IMR-90 (cell line): ENCODE measurements around the gene METTL15. TPM values are rescaled to one million over a fixed set of nuclear protein-coding genes. Genes with fewer than 3 reads are reported as not detected.

ENCODE experiments used
- ATAC-seq: fragments of 200-7000 bp; cut with Tn5 transposase; 2 replicates; pipeline ENCODE4 v1.9.1; 2020; ENCODE audit warnings: low read depth, mild to moderate bottlenecking, moderate library complexity
- Bru-seq: library from RNA; stranded (reverse); fragments of 400-500 nt; gene quantifications from one replicate; lab custom pipeline; 2021; lab: Mats Ljungman, UMichigan
- BruChase-seq, 2 experiments: library from RNA; stranded (reverse); fragments of 400-500 nt; gene quantifications; one replicate each; lab custom pipeline; 2021; lab: Mats Ljungman, UMichigan
- BruUV-seq: library from RNA; stranded (reverse); fragments of 400-500 nt; replicated peaks from 2 replicates; lab custom pipeline; 2021; lab: Mats Ljungman, UMichigan
- CTCF ChIA-PET: fragments of 300-600 bp; formaldehyde crosslinking; extraction: SDS; loops from one replicate; lab custom pipeline; 2021; ENCODE audit warnings: antibody characterized with exemption; lab: Yijun Ruan, JAX
- POLR2A ChIA-PET: fragments of 300-600 bp; sonication (Branson Sonifier 250); formaldehyde crosslinking; loops from one replicate; lab custom pipeline; 2022; ENCODE audit warnings: antibody characterized with exemption; ENCODE audit not compliant: unreplicated experiment; lab: Charles Lee
- DNase-seq: peaks from one replicate; pipeline ENCODE4 v3.0.0; 2013
- H2AFZ ChIP-seq: replicated peaks from 2 replicates; pipeline ENCODE3; 2013; ENCODE audit warnings: low read length, mild to moderate bottlenecking; ENCODE audit not compliant: poor library complexity
- H2AK5ac ChIP-seq: 2 replicates; pipeline ENCODE4 v1.6.1; 2013; ENCODE audit warnings: low read depth, low read length, inconsistent platforms
- H2AK9ac ChIP-seq: replicated peaks from 2 replicates; pipeline ENCODE3; 2013; ENCODE audit warnings: mild to moderate bottlenecking, low read depth, low read length, moderate library complexity; ENCODE audit not compliant: poor library complexity
- H2BK120ac ChIP-seq: 2 replicates; pipeline ENCODE4 v1.6.1; 2013; ENCODE audit warnings: low read depth, low read length, inconsistent platforms
- H2BK15ac ChIP-seq: 3 replicates; pipeline ENCODE4 v1.6.1; 2013; ENCODE audit warnings: low read depth, low read length, inconsistent platforms
- H2BK20ac ChIP-seq: 2 replicates; pipeline ENCODE4 v1.6.1; 2013; ENCODE audit warnings: low read depth, mild to moderate bottlenecking, inconsistent platforms, low read length, moderate library complexity
- H2BK5ac ChIP-seq: 2 replicates; pipeline ENCODE4 v1.6.1; 2013; ENCODE audit warnings: mild to moderate bottlenecking, low read depth, low read length, inconsistent platforms; ENCODE audit not compliant: poor library complexity, severe bottlenecking
- H3K14ac ChIP-seq: replicated peaks from 2 replicates; pipeline ENCODE4 v1.6.1; 2013; ENCODE audit warnings: low read depth, low read length, inconsistent platforms
- H3K18ac ChIP-seq: 2 replicates; pipeline ENCODE4 v1.6.1; 2013; ENCODE audit warnings: low read depth, low read length, control low read depth
- H3K23ac ChIP-seq: 2 replicates; pipeline ENCODE4 v1.6.1; 2013; ENCODE audit warnings: low read depth, low read length, inconsistent platforms
- H3K27ac ChIP-seq: 2 replicates; pipeline ENCODE4 v1.5.1; 2013; ENCODE audit warnings: mild to moderate bottlenecking, control low read depth, low read length; ENCODE audit not compliant: insufficient read depth
- H3K27me3 ChIP-seq: 2 replicates; pipeline ENCODE4 v1.6.1; 2013; ENCODE audit warnings: low read length; ENCODE audit not compliant: control insufficient read depth, insufficient read depth
- H3K36me3 ChIP-seq: 2 replicates; pipeline ENCODE4 v1.6.1; 2013; ENCODE audit warnings: low read length, mixed read lengths; ENCODE audit not compliant: control insufficient read depth, insufficient read depth
- H3K4ac ChIP-seq: 2 replicates; pipeline ENCODE4 v1.6.1; 2013; ENCODE audit warnings: low read depth, low read length, inconsistent platforms
- H3K4me1 ChIP-seq: 2 replicates; pipeline ENCODE4 v1.6.1; 2013; ENCODE audit warnings: low read length, mixed read lengths; ENCODE audit not compliant: control insufficient read depth, insufficient read depth
- H3K4me2 ChIP-seq: 2 replicates; pipeline ENCODE4 v1.6.1; 2013; ENCODE audit warnings: low read depth, mild to moderate bottlenecking, control low read depth, low read length, moderate library complexity
- H3K4me3 ChIP-seq: 2 replicates; pipeline ENCODE4 v1.5.1; 2013; ENCODE audit warnings: low read depth, mild to moderate bottlenecking, control low read depth, low read length, moderate library complexity; ENCODE audit not compliant: insufficient read depth
- H3K56ac ChIP-seq: 2 replicates; pipeline ENCODE4 v1.6.1; 2013; ENCODE audit warnings: low read length, inconsistent platforms; ENCODE audit not compliant: insufficient read depth; ENCODE audit errors: extremely low read depth
- H3K79me1 ChIP-seq, 2 experiments: 2 replicates each; pipeline ENCODE4 v1.6.1; 2013; ENCODE audit warnings: low read length in 2 of 2, inconsistent platforms in 1 of 2, low read depth in 1 of 2
- H3K9ac ChIP-seq: 2 replicates; pipeline ENCODE4 v1.6.1; 2013; ENCODE audit warnings: low read depth, low read length, control low read depth
- H3K9me1 ChIP-seq: 2 replicates; pipeline ENCODE4 v1.6.1; 2013; ENCODE audit warnings: low read length, inconsistent platforms; ENCODE audit not compliant: insufficient read depth
- H3K9me3 ChIP-seq: 2 replicates; pipeline ENCODE4 v1.6.1; 2013; ENCODE audit warnings: low read length; ENCODE audit not compliant: control insufficient read depth, insufficient read depth
- H4K20me1 ChIP-seq: 2 replicates; pipeline ENCODE4 v1.6.1; 2013; ENCODE audit warnings: low read length, inconsistent platforms; ENCODE audit not compliant: insufficient read depth
- H4K5ac ChIP-seq: 2 replicates; pipeline ENCODE4 v1.6.1; 2013; ENCODE audit warnings: mild to moderate bottlenecking, low read depth, low read length, control low read depth
- H4K8ac ChIP-seq, 2 experiments: 2 replicates each; pipeline ENCODE4 v1.6.1; 2013; ENCODE audit warnings: low read depth in 2 of 2, low read length in 2 of 2, control low read depth in 1 of 2, inconsistent platforms in 1 of 2
- H4K91ac ChIP-seq: 2 replicates; pipeline ENCODE4 v1.6.1; 2013; ENCODE audit warnings: low read depth, low read length, inconsistent platforms; ENCODE audit not compliant: insufficient read depth
- BHLHE40 ChIP-seq: fragments of 150-350 bp; IDR thresholded peaks from 2 replicates; pipeline ENCODE4 v1.6.1; 2016; ENCODE audit warnings: mild to moderate bottlenecking, low read depth, low read length
- CEBPB ChIP-seq: IDR thresholded peaks from 2 replicates; pipeline ENCODE4 v1.6.1; 2012; ENCODE audit warnings: low read depth, low read length, improper control_type of control experiment
- CHD1 ChIP-seq: IDR thresholded peaks from 2 replicates; pipeline ENCODE4 v1.6.1; 2012; ENCODE audit warnings: low read depth, low read length, improper control_type of control experiment
- FOS ChIP-seq: fragments of 150-350 bp; IDR thresholded peaks from 2 replicates; pipeline ENCODE4 v1.6.1; 2016; ENCODE audit warnings: low read depth, low read length
- MAFK ChIP-seq: IDR thresholded peaks from 2 replicates; pipeline ENCODE4 v1.6.1; 2012; ENCODE audit warnings: low read depth, low read length, improper control_type of control experiment
- MXI1 ChIP-seq: IDR thresholded peaks from 2 replicates; pipeline ENCODE4 v1.6.1; 2012; ENCODE audit warnings: low read depth, mild to moderate bottlenecking, low read length, moderate library complexity, borderline replicate concordance
- RCOR1 ChIP-seq: IDR thresholded peaks from 2 replicates; pipeline ENCODE4 v1.6.1; 2012; ENCODE audit warnings: mild to moderate bottlenecking, low read length, improper control_type of control experiment; ENCODE audit not compliant: insufficient replicate concordance
- RFX5 ChIP-seq: IDR thresholded peaks from 2 replicates; pipeline ENCODE4 v1.8.0; 2012; ENCODE audit warnings: low read depth, mild to moderate bottlenecking, low read length, moderate library complexity
- WGBS, 2 experiments: methylation state at CpG; one replicate each; pipeline versions ENCODE4 v1.1.5 to v1.1.7; 2013; ENCODE audit warnings: missing lambda C conversion rate in 2 of 2; ENCODE audit not compliant: insufficient read length in 1 of 2; ENCODE audit errors: extremely low coverage in 2 of 2; 5-methylcytosine and 5-hydroxymethylcytosine counted together
- dilution Hi-C: fragments of 300-500 bp; cut with HindIII; formaldehyde crosslinking; loops from one replicate; pipeline ENCODE4 v1.14.3; 2018; ENCODE audit warnings: low sequenced_read_pairs; ENCODE audit not compliant: unreplicated experiment
- in situ Hi-C: fragments of 300-500 bp; cut with MboI; formaldehyde crosslinking; loops from 3 replicates; pipeline ENCODE4 v1.14.3; 2019; ENCODE audit warnings: low sequenced_read_pairs, inconsistent platforms, mixed read lengths
- intact Hi-C: fragments of 100-400 bp; cut with micrococcal nuclease; formaldehyde crosslinking; loops from 2 replicates; pipeline ENCODE4 v1.10.0; 2022
- long read RNA-seq: library from polyadenylated mRNA; unstranded; transcript quantifications from one replicate; pipeline ENCODE4 v2.0.0, GENCODE V29; 2021; ENCODE audit not compliant: unreplicated experiment
- polyA plus RNA-seq, 3 experiments: library from polyadenylated mRNA; depleted of rRNA; stranded (reverse); fragments of >200 nt; gene quantifications; 2 replicates each; pipeline ENCODE4 v1.2.3, GENCODE V29; 2012; ENCODE audit warnings: low replicate concordance in 1 of 3
- total RNA-seq: library from RNA; depleted of rRNA; stranded (reverse); fragments of >200 nt; gene quantifications from 2 replicates; pipeline ENCODE4 v1.2.3, GENCODE V29; 2012; rRNA removed
- TF ChIP-seq, protein P1 (sequence below): fragments of 150-350 bp; IDR thresholded peaks from 2 replicates; pipeline ENCODE4 v1.6.1; 2016; ENCODE audit warnings: low read depth, mild to moderate bottlenecking, low read length, moderate library complexity, borderline replicate concordance
- TF ChIP-seq, protein P2 (sequence below): fragments of 150-350 bp; IDR thresholded peaks from 2 replicates; pipeline ENCODE4 v1.6.1; 2017; ENCODE audit warnings: mild to moderate bottlenecking, antibody characterized with exemption, low read length, low read depth

The METTL15 gene, protein sequence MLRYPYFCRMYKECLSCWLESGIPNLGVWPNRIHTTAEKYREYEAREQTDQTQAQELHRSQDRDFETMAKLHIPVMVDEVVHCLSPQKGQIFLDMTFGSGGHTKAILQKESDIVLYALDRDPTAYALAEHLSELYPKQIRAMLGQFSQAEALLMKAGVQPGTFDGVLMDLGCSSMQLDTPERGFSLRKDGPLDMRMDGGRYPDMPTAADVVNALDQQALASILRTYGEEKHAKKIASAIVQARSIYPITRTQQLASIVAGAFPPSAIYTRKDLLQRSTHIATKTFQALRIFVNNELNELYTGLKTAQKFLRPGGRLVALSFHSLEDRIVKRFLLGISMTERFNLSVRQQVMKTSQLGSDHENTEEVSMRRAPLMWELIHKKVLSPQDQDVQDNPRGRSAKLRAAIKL
- total RNA-seq (24.4 and 30.5 TPM in 2 replicates), polyA plus RNA-seq (2012; rRNA removed) (5.3 and 6.5 TPM in 2 replicates), Bru-seq, nascent RNA (percentile 81 among the genes with signal in this experiment), BruChase-seq, experiment 1, labeled RNA remaining after a 6-hour chase (percentile 56 among the genes with signal in this experiment), BruChase-seq, experiment 2, labeled RNA remaining after a 2-hour chase (percentile 71 among the genes with signal in this experiment)
- polyA plus RNA-seq (2012; cell fraction: cytosol; rRNA removed) = 2.0 and 4.9 TPM in 2 replicates
- polyA plus RNA-seq (2012; cell fraction: nucleus; rRNA removed; ENCODE audit: low replicate concordance) = 1.7 and 10.9 TPM in 2 replicates
- long read RNA-seq, full-length matches to known transcripts = 4 of 32 reads
- long read RNA-seq, partial matches to known transcripts = 19 of 32 reads
- long read RNA-seq, other reads (novel, unspliced or antisense) = 9 of 32 reads

DNA sequence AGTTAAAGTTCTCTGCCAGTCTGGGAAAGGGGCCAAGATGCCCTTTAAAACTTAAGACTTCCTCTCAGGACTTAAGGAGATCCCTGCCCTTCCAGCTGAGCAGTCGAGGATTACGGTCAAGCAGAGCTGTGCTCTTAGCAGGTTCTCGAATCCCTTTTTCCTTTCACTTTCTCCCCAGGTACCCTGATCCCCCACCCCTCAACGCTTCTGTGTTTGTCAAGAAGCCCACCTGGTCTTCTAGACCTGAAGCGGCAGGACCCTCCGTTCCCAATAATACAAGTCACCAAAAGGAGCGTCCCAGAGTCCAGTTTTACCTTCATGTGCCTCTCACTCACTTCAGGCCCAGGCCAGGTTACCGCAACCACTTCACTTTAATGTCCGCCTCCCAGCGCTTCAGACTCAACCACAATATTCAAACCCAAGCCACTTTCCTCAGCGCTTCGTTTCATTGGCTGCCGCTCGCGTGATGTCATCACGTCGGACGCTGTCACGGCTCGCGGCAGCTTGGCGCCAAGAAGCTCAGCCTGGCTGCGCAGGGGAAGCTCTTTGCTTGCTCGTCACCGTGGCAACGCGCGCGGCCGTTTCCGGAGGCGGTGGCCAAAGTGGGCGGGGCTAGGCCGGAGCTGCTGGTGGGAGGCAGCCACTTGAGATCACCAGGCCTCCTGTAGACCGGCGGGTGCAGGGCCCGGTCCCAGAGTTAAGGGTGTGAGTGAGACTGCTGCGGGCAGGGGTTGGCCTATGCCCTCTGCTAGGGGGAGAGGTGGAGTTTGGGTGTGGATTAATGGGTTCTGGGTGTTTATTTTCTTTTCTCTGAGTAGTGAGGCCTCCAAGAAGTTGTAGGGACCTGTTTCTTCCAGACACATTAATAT is at the start of gene METTL15, which contains the start of gene KIF18A:
Gene METTL15, plus strand, starts transcription at position 639 of the 869 bp plus-strand sequence. CDS start 4,947 bp downstream, outside the sequence.
Gene KIF18A, minus strand, starts transcription at position 407 of the 869 bp plus-strand sequence. CDS start 10,209 bp downstream, outside the sequence.
- DNase-seq (peak; percentile 99), ATAC-seq (peak; percentile 89)
- Histone ChIP-seq H3K4me3 (peak within 1 kb of the TSS; percentile 67), H3K14ac (peak within 1 kb of the TSS; percentile 59), H3K18ac (peak within 1 kb of the TSS; percentile 37), H2BK120ac (peak within 1 kb of the TSS; percentile 61; the same call in 1 of the 2 replicates), H3K23ac (peak within 1 kb of the TSS; percentile 80), H4K5ac (peak within 1 kb of the TSS; percentile 60), H3K9me3 (no peaks in the 10 kb centered on the region), H2BK20ac (peak within 1 kb of the TSS; percentile 7; the same call in 1 of the 2 replicates), H2AK9ac (peak within 1 kb of the TSS; percentile 67), H3K9me1 (no peaks in the 10 kb centered on the region), H4K8ac (peak within 1 kb of the TSS; percentile 48 to 71), H3K4me1 (no peaks in the 10 kb centered on the region), H3K27me3 (no peaks in the 10 kb centered on the region), H2BK15ac (peak within 1 kb of the TSS; percentile 52; the same call in 1 of the 3 replicates), H3K9ac (peak within 1 kb of the TSS; percentile 81), H3K56ac (peak within 1 kb of the TSS; percentile 84), H4K91ac (peak within 1 kb of the TSS; percentile 60), H2AK5ac (peak within 1 kb of the TSS; percentile 25), H3K4me2 (peak within 1 kb of the TSS; percentile 78), H2AFZ (peak within 1 kb of the TSS; percentile 79), H2BK5ac (peak within 1 kb of the TSS; percentile 84), H3K4ac (peak within 1 kb of the TSS; percentile 70), H3K27ac (peak within 1 kb of the TSS; percentile 69), H3K36me3 (no peaks in the 10 kb centered on the region), H4K20me1 (no peaks in the 10 kb centered on the region), H3K79me1 (peaks cover 0 to 28% of the 10 kb centered on the region in 2 experiments; a peak in 2 of 4 replicates)
- intact Hi-C loops = loop anchor here (1.0 to 5.0 kb wide), 6 partner anchors 174 to 1227 kb away; no protein-coding TSS in a partner anchor
- no TSS peak for BruUV-seq
- 0% methylated on average over 32 of the region's 38 CpGs; no CpG with 5 or more reads in 1 of the 2 experiments for WGBS, 2 experiments
- dilution Hi-C loops = no loop called here
- ChIA-PET CTCF (interaction anchor here (0.6 to 1.1 kb wide), 3 partner anchors 22 to 681 kb away, joined by 3 to 5 read pairs (median 4); no protein-coding TSS in a partner anchor), POLR2A (interaction anchor here (0.6 to 1.6 kb wide), 3 partner anchors 179 to 436 kb away, joined by 3 to 11 read pairs (median 4); partner anchors contain the start of gene BDNF)
- in situ Hi-C loops = loop anchor here (10.0 kb wide), 2 partner anchors 403 to 1227 kb away; partner anchors contain the start of gene BDNF
- peak; percentile 80 for TF ChIP-seq MXI1
- TF ChIP-seq RFX5 = 0 out of 2 replicates have a peak, but pooled peaks have one; percentile 10
- peak; percentile 52 for TF ChIP-seq BHLHE40
- no peak for TF ChIP-seq RCOR1
- TF ChIP-seq, protein P1, sequence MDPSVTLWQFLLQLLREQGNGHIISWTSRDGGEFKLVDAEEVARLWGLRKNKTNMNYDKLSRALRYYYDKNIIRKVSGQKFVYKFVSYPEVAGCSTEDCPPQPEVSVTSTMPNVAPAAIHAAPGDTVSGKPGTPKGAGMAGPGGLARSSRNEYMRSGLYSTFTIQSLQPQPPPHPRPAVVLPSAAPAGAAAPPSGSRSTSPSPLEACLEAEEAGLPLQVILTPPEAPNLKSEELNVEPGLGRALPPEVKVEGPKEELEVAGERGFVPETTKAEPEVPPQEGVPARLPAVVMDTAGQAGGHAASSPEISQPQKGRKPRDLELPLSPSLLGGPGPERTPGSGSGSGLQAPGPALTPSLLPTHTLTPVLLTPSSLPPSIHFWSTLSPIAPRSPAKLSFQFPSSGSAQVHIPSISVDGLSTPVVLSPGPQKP = no peak
- TF ChIP-seq MAFK = no peak
- 0 out of 2 replicates have a peak, but pooled peaks have one; percentile 17 for TF ChIP-seq FOS
- peak; percentile 61; the same call in 1 of the 2 replicates for TF ChIP-seq CEBPB
- TF ChIP-seq CHD1 = no peak; the same call in 1 of the 2 replicates
- TF ChIP-seq, protein P2, sequence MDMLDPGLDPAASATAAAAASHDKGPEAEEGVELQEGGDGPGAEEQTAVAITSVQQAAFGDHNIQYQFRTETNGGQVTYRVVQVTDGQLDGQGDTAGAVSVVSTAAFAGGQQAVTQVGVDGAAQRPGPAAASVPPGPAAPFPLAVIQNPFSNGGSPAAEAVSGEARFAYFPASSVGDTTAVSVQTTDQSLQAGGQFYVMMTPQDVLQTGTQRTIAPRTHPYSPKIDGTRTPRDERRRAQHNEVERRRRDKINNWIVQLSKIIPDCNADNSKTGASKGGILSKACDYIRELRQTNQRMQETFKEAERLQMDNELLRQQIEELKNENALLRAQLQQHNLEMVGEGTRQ = 0 out of 2 replicates have a peak, but pooled peaks have one; percentile 26
